ENCODE measurements around the gene IL2.

The IL2 gene

GRCh38 chr4:122456231-122457116, at the start of gene IL2:
IL2 (minus strand) TSS chr4:122456725; CDS start chr4:122456440, 285 bp downstream.
- Histone ChIP-seq H3K4me2 (ENCODE audit: low read depth, low read length, poor library complexity, severe bottlenecking) (no peak within 1 kb of the TSS), H3K4me3 (ENCODE audit: insufficient read depth, low read length, poor library complexity, severe bottlenecking) (no peak within 1 kb of the TSS), H2AFZ (ENCODE audit: low read depth, low read length, severe bottlenecking) (no peak within 1 kb of the TSS)

GRCh38 chr4:122503214-122503613, 46.7 kb upstream of the IL2 start:
- Histone ChIP-seq H3K4me3 (ENCODE audit: insufficient read depth, low read length, poor library complexity, severe bottlenecking) (no peak overlapping the region), H3K9ac (ENCODE audit: low read length) (no peak overlapping the region), H3K36me3 (ENCODE audit: low read length) (no peaks in the 10 kb centered on the region), H3K27me3 (ENCODE audit: low read length) (no peaks in the 10 kb centered on the region), H4K20me1 (ENCODE audit: low read depth, low read length) (no peaks in the 10 kb centered on the region), H3K9me3 (ENCODE audit: insufficient read depth, low read length) (no peaks in the 10 kb centered on the region), H2AFZ (ENCODE audit: low read depth, low read length, severe bottlenecking) (no peak overlapping the region), H3F3A (ENCODE audit: insufficient read depth) (no peaks in the 10 kb centered on the region), H3K27ac (ENCODE audit: low read depth, low read length) (no peak overlapping the region), H3K9me2 (replicated peaks; ENCODE audit: insufficient read depth, low read length) (no peaks in the 10 kb centered on the region), H3K79me2 (ENCODE audit: insufficient read depth, low read length) (no peaks in the 10 kb centered on the region), H3K4me2 (ENCODE audit: low read depth, low read length, poor library complexity, severe bottlenecking) (no peak overlapping the region)
- no peak for TF ChIP-seq CTCF (IDR thresholded peaks at IDR 0.05; ENCODE audit: insufficient read depth, low read length, poor library complexity, severe bottlenecking)
- no peak for TF ChIP-seq EZH2phosphoT487 (conservative IDR thresholded peaks at IDR 0.05; ENCODE audit: low read length)

More at GRCh38 chr4:122456231-122457116, at the start of gene IL2:
- H3F3A ChIP-seq (ENCODE audit: insufficient read depth) = no peaks in the 10 kb centered on the region
- H4K20me1 ChIP-seq (ENCODE audit: low read depth, low read length) = no peaks in the 10 kb centered on the region
- no peaks in the 10 kb centered on the region for H3K9me3 ChIP-seq (ENCODE audit: insufficient read depth, low read length)
- no peak within 1 kb of the TSS for H3K27ac ChIP-seq (ENCODE audit: low read depth, low read length)
- H3K27me3 ChIP-seq (ENCODE audit: low read length) = no peaks in the 10 kb centered on the region
- H3K9ac ChIP-seq (ENCODE audit: low read length) = no peak within 1 kb of the TSS
- no peaks in the 10 kb centered on the region for H3K9me2 ChIP-seq (replicated peaks; ENCODE audit: insufficient read depth, low read length)
- H3K36me3 ChIP-seq (ENCODE audit: low read length) = no peaks in the 10 kb centered on the region
- H3K79me2 ChIP-seq (ENCODE audit: insufficient read depth, low read length) = no peaks in the 10 kb centered on the region
- no peak for TF ChIP-seq EZH2phosphoT487 (conservative IDR thresholded peaks at IDR 0.05; ENCODE audit: low read length)
- no peak for TF ChIP-seq CTCF (IDR thresholded peaks at IDR 0.05; ENCODE audit: insufficient read depth, low read length, poor library complexity, severe bottlenecking)

- Histone ChIP-seq H3K79me2 (ENCODE audit: insufficient read depth, low read length) (no peaks in the 10 kb centered on the region), H3K9ac (ENCODE audit: low read length) (no peak overlapping the region), H4K20me1 (ENCODE audit: low read depth, low read length) (no peaks in the 10 kb centered on the region), H3F3A (ENCODE audit: insufficient read depth) (no peaks in the 10 kb centered on the region), H3K9me3 (ENCODE audit: insufficient read depth, low read length) (no peaks in the 10 kb centered on the region), H3K4me2 (ENCODE audit: low read depth, low read length, poor library complexity, severe bottlenecking) (no peak overlapping the region), H3K36me3 (ENCODE audit: low read length) (no peaks in the 10 kb centered on the region), H3K27me3 (ENCODE audit: low read length) (no peaks in the 10 kb centered on the region), H3K27ac (ENCODE audit: low read depth, low read length) (no peak overlapping the region), H2AFZ (ENCODE audit: low read depth, low read length, severe bottlenecking) (no peak overlapping the region), H3K9me2 (replicated peaks; ENCODE audit: insufficient read depth, low read length) (no peaks in the 10 kb centered on the region), H3K4me3 (ENCODE audit: insufficient read depth, low read length, poor library complexity, severe bottlenecking) (no peak overlapping the region)
- TF ChIP-seq EZH2phosphoT487 (conservative IDR thresholded peaks at IDR 0.05; ENCODE audit: low read length) (no peak), CTCF (IDR thresholded peaks at IDR 0.05; ENCODE audit: insufficient read depth, low read length, poor library complexity, severe bottlenecking) (no peak)
These were observed 44.5 kb upstream of the IL2 start for GRCh38 chr4:122500852-122501501.
